ENCODE data around the gene SNX30. TPM values are rescaled to one million over a fixed set of nuclear protein-coding genes. Genes with fewer than 3 reads are reported as not detected.

SNX30 gene
- total and polyA plus RNA-seq, 7 donors, result 0.55 to 2.8 (median 1.6) TPM

DNA sequence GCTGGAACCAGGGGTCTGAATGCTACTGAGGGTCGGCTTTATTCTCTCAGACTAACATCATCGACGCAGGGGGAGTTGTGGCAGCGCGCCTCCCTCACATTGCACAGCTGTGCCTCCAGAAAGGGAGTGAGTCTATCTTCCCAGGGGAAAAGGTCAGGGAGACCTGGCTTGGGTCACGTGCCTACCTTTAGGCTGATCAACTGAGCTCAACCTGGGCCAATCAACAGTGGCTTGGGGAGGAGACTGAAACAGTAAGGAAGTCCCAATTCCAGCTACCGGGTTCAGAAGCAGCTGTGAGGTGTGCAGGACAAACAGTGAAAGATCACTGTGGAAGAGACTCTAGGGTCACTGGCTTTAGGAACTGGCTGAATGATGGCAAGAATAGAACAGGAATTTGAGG lies 14.3 kb downstream of the SNX30 start:
- WGBS, 3 donors, result 72 to 76% (median 74%) methylated on average over 7 of the region's 7 CpGs
- no peak overlapping the region for H3K27ac ChIP-seq
- H3K4me1 ChIP-seq, result no peaks in the 10 kb centered on the region
- H3K36me3 ChIP-seq (ENCODE audit: insufficient read depth in 1 of 2, low read depth in 1 of 2), result no peaks in the 10 kb centered on the region
- intact Hi-C loops (cut with DNase I), result no loop called here
- TF ChIP-seq, protein P1, sequence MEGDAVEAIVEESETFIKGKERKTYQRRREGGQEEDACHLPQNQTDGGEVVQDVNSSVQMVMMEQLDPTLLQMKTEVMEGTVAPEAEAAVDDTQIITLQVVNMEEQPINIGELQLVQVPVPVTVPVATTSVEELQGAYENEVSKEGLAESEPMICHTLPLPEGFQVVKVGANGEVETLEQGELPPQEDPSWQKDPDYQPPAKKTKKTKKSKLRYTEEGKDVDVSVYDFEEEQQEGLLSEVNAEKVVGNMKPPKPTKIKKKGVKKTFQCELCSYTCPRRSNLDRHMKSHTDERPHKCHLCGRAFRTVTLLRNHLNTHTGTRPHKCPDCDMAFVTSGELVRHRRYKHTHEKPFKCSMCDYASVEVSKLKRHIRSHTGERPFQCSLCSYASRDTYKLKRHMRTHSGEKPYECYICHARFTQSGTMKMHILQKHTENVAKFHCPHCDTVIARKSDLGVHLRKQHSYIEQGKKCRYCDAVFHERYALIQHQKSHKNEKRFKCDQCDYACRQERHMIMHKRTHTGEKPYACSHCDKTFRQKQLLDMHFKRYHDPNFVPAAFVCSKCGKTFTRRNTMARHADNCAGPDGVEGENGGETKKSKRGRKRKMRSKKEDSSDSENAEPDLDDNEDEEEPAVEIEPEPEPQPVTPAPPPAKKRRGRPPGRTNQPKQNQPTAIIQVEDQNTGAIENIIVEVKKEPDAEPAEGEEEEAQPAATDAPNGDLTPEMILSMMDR (IDR thresholded peaks at IDR 0.05), result no peak
- H3K9me3 ChIP-seq, result peaks cover 5% of the 10 kb centered on the region
- H3K27me3 ChIP-seq (ENCODE audit: insufficient read depth in 3 of 3, low read length in 2 of 3), result no peaks in the 10 kb centered on the region
- no peak for DNase-seq
- H3K4me3 ChIP-seq, result no peak overlapping the region
- ATAC-seq, result no peak

GRCh38 chr9:112765281-112765680 lies 14.7 kb downstream of the SNX30 start:
- Histone ChIP-seq H3K4me1 (no peaks in the 10 kb centered on the region), H3K9me3 (peaks cover 5% of the 10 kb centered on the region), H3K36me3 (ENCODE audit: insufficient read depth in 1 of 2, low read depth in 1 of 2) (no peaks in the 10 kb centered on the region), H3K27ac (no peak overlapping the region), H3K4me3 (no peak overlapping the region), H3K27me3 (ENCODE audit: insufficient read depth in 3 of 3, low read length in 2 of 3) (no peaks in the 10 kb centered on the region)
- DNase-seq (no peak), ATAC-seq (no peak)
- WGBS, 3 donors, result 90 to 96% (median 92%) methylated on average over 1 of the region's 1 CpG
- intact Hi-C loops (cut with DNase I), result no loop called here
- TF ChIP-seq, protein P1 (IDR thresholded peaks at IDR 0.05), result no peak

DNA sequence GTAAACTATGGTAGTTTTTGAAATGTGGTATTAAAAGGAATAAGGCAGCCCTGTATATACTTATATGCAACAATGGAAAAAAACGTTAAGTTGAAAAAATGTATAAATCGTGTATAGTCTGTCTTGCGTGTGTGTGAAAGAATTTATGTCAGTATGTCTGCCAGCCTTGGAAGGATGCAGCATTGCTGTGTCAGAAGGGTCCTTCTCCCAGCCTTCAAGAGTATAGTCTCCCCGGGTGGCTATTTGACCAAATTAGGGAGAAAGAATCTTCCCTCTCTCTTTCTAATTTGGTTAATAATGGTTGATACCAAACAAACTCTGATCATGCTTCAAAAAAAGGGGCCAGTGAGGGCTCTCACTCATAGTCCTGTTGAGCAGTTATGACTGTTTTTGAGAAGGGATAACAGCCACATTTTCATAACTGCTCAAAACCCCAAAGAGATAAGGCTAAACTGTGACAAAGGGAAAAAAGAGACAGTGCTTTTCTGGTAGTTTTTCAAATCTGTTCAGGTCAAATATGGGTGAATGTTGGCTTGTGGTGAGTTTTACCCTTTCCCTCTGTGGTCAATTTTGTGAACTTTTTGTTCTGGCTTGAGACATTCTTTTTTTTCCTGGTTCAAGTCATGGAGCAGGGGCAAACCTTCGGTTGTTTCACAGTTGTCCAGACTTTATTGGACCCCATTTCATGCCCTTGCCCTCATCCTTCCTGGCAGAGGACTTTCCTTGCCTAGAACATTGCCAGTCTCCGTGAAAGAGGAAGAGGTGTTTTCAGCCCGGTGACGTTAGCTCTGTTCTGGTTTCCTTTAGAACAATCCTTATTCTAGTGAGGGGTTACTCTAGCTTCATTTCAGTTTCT lies 21.0 kb downstream of the SNX30 start:
- no peak overlapping the region for H3K27ac ChIP-seq
- TF ChIP-seq, protein P1 (IDR thresholded peaks at IDR 0.05), result no peak
- 69 to 75% (median 71%) methylated on average over 8 of the region's 8 CpGs for WGBS, 3 donors
- ATAC-seq (no peak), DNase-seq (no peak)
- no peaks in the 10 kb centered on the region for H3K36me3 ChIP-seq (ENCODE audit: insufficient read depth in 1 of 2, low read depth in 1 of 2)
- H3K4me1 ChIP-seq, result no peaks in the 10 kb centered on the region
- H3K27me3 ChIP-seq (ENCODE audit: insufficient read depth in 3 of 3, low read length in 2 of 3), result no peaks in the 10 kb centered on the region
- H3K9me3 ChIP-seq, result no peaks in the 10 kb centered on the region
- intact Hi-C loops (cut with DNase I), result no loop called here
- H3K4me3 ChIP-seq, result no peak overlapping the region

DNA sequence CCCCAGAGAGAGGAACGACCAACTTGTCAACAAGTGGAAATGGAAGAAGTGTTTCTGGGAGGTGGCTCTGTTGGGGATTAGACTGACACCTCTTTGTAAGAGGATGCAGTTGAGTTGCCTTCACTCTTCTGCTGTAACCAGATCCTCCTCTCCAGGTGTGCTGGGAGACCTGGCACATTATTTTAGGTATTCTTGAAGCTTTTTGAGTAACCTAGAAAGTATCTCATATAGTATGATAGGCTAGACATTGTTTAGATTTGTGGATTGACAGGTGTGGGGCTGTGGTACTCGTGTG lies 21.6 kb downstream of the SNX30 start:
- H3K4me3 ChIP-seq, result no peak overlapping the region
- no peaks in the 10 kb centered on the region for H3K36me3 ChIP-seq (ENCODE audit: insufficient read depth in 1 of 2, low read depth in 1 of 2)
- H3K9me3 ChIP-seq, result no peaks in the 10 kb centered on the region
- WGBS, 3 donors, result 45 to 60% (median 49%) methylated on average over 2 of the region's 2 CpGs
- TF ChIP-seq, protein P1 (IDR thresholded peaks at IDR 0.05), result no peak
- ATAC-seq, result no peak
- DNase-seq, result no peak
- H3K27ac ChIP-seq, result no peak overlapping the region
- intact Hi-C loops (cut with DNase I), result no loop called here
- H3K4me1 ChIP-seq, result no peaks in the 10 kb centered on the region
- H3K27me3 ChIP-seq (ENCODE audit: insufficient read depth in 3 of 3, low read length in 2 of 3), result no peaks in the 10 kb centered on the region

DNA sequence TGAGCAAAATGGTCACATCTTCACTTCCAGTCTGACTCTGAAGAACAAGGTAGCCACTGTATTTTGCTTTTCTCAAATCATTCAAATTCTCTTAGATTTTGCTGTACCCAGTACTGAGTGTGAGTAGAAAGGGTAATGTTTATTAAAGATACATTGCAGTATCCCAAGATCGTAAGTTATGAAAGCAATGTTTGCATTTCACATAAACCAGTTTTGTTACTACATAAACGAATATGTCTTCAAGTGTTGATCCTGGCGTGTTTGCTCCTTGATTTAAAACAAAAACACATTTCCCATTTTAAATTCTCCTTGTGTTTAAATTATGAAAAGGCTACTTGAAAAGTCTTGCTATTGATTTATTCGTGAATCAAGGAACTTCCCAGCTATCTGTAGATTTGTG lies 22.0 kb downstream of the SNX30 start:
- Histone ChIP-seq H3K27me3 (ENCODE audit: insufficient read depth in 3 of 3, low read length in 2 of 3) (no peaks in the 10 kb centered on the region), H3K27ac (no peak overlapping the region), H3K36me3 (ENCODE audit: insufficient read depth in 1 of 2, low read depth in 1 of 2) (no peaks in the 10 kb centered on the region), H3K9me3 (no peaks in the 10 kb centered on the region), H3K4me3 (no peak overlapping the region), H3K4me1 (no peaks in the 10 kb centered on the region)
- WGBS, 3 donors, result 91 to 95% (median 95%) methylated on average over 4 of the region's 4 CpGs
- DNase-seq (no peak), ATAC-seq (no peak)
- TF ChIP-seq, protein P1 (IDR thresholded peaks at IDR 0.05), result no peak
- intact Hi-C loops (cut with DNase I), result no loop called here

All from psoas muscle (tissue), 8 donors.